Measurements from ENCODE around the gene ARHGDIA.

DNA sequence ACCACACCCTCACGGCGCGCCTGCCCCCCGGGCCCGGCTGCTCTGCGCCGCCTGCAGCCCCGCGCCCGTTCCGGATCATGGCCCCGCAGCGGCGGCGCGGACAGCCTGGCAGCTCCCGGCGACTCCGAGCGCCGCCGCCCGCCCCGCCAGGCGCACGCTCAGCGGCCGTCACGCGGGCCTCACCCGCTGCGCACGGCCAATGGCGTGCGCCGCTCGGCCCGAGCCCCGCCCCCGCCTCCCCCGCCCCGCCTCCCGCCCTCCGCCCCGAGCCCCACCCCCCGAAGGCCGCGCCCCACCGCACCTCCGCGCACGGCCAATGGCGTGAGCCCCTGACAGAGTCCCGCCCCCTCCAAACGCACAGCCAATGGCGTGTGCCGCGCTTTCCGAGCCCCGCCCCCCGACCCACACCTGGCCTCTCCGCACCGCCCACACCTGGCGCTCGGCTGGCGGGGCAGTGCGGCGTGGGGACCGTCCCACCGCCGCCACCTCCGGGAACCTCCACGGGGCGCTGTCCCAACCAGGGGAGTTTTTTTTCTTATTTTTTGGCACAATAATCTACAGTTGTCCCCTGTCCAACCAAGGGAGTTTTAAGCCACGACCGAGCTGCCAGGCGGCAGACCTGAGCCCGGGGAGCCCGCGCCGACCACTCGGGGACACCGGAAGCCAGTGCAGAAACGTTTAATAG, 40.3 kb upstream of the ARHGDIA start, which contains the start of gene PCYT2:
- TF ChIP-seq POLR2A (IDR thresholded peaks at IDR 0.05; ENCODE audit: low read depth, low read length) (peak; percentile 42; the same call in 1 of the 2 replicates), TAF1 (IDR thresholded peaks at IDR 0.05; ENCODE audit: borderline replicate concordance, low read depth, low read length) (no peak), POLR2AphosphoS5 (IDR thresholded peaks at IDR 0.05; ENCODE audit: low read depth, low read length) (no peak)
